Duodenal mucosa (tissue), 2 donors: ENCODE measurements around the gene TAAR9.

Experiments
- H3K27ac ChIP-seq: one replicate; pipeline ENCODE4 v1.7.0; 2013; ENCODE audit warnings: low read depth, low read length
- H3K27me3 ChIP-seq, 2 donors: one replicate each; pipeline ENCODE4 v1.7.0; 2013; ENCODE audit warnings: low read length in 2 of 2, control low read depth in 1 of 2; ENCODE audit not compliant: insufficient read depth in 2 of 2, control insufficient read depth in 1 of 2
- H3K36me3 ChIP-seq, 2 donors: one replicate each; pipeline ENCODE4 v1.7.0; 2013; ENCODE audit warnings: low read length in 2 of 2, control low read depth in 1 of 2; ENCODE audit not compliant: insufficient read depth in 2 of 2, control insufficient read depth in 1 of 2
- H3K4me1 ChIP-seq, 2 donors: one replicate each; pipeline ENCODE4 v1.7.0; 2013; ENCODE audit warnings: low read length in 2 of 2, control low read depth in 1 of 2; ENCODE audit not compliant: insufficient read depth in 2 of 2, control insufficient read depth in 1 of 2
- H3K4me3 ChIP-seq, 2 donors: one replicate each; pipeline ENCODE4 v1.7.0; 2013; ENCODE audit warnings: low read length in 2 of 2, low read depth in 1 of 2
- H3K9ac ChIP-seq, 2 donors: one replicate each; pipeline ENCODE4 v1.7.0; 2013; ENCODE audit warnings: low read length in 2 of 2, low read depth in 1 of 2
- H3K9me3 ChIP-seq, 2 donors: one replicate each; pipeline ENCODE4 v1.7.0; 2013; ENCODE audit warnings: low read length in 2 of 2, control low read depth in 1 of 2; ENCODE audit not compliant: control insufficient read depth in 1 of 2

The TAAR9 gene

GRCh38 chr6:132499757-132500156 is 38.3 kb upstream of the TAAR9 start:
- Histone ChIP-seq H3K36me3 (peaks cover 13 to 22% of the 10 kb centered on the region in 2 donors), H3K9ac (no peak overlapping the region), H3K27ac (no peak overlapping the region), H3K27me3 (no peaks in the 10 kb centered on the region), H3K4me3 (no peak overlapping the region), H3K4me1 (peaks cover 3 to 15% of the 10 kb centered on the region in 2 donors), H3K9me3 (no peaks in the 10 kb centered on the region)

GRCh38 chr6:132504757-132505156 is 33.3 kb upstream of the TAAR9 start:
- H3K9me3 ChIP-seq: no peaks in the 10 kb centered on the region
- no peaks in the 10 kb centered on the region for H3K27me3 ChIP-seq
- H3K27ac ChIP-seq: no peak overlapping the region
- no peak overlapping the region for H3K4me3 ChIP-seq
- H3K36me3 ChIP-seq: peaks cover 10 to 22% of the 10 kb centered on the region in 2 donors
- H3K9ac ChIP-seq: no peak overlapping the region
- H3K4me1 ChIP-seq: peaks cover 20 to 22% of the 10 kb centered on the region in 2 donors

GRCh38 chr6:132505158-132505557 is 32.9 kb upstream of the TAAR9 start:
- H3K9me3 ChIP-seq: no peaks in the 10 kb centered on the region
- no peak overlapping the region for H3K4me3 ChIP-seq
- H3K27me3 ChIP-seq: no peaks in the 10 kb centered on the region
- H3K4me1 ChIP-seq: peaks cover 19 to 20% of the 10 kb centered on the region in 2 donors
- no peak overlapping the region for H3K9ac ChIP-seq
- no peak overlapping the region for H3K27ac ChIP-seq
- H3K36me3 ChIP-seq: peaks cover 10 to 22% of the 10 kb centered on the region in 2 donors

- H3K9me3 ChIP-seq: no peaks in the 10 kb centered on the region
- H3K4me1 ChIP-seq: peaks cover 30 to 31% of the 10 kb centered on the region in 2 donors
- H3K36me3 ChIP-seq: peaks cover 7 to 13% of the 10 kb centered on the region in 2 donors
- H3K4me3 ChIP-seq: no peak overlapping the region
- no peaks in the 10 kb centered on the region for H3K27me3 ChIP-seq
- no peak overlapping the region for H3K27ac ChIP-seq
- no peak overlapping the region for H3K9ac ChIP-seq
These were observed 31.6 kb upstream of the TAAR9 start for GRCh38 chr6:132506461-132506860.

- Histone ChIP-seq H3K27ac (no peak overlapping the region), H3K9me3 (no peaks in the 10 kb centered on the region), H3K4me1 (peaks cover 35 to 38% of the 10 kb centered on the region in 2 donors), H3K4me3 (peak overlapping the region in 1 of 2 donors; percentile 25), H3K36me3 (peaks cover under 1 to 6% of the 10 kb centered on the region in 2 donors), H3K9ac (no peak overlapping the region), H3K27me3 (no peaks in the 10 kb centered on the region)
These were observed 30.9 kb upstream of the TAAR9 start for GRCh38 chr6:132506869-132507808.

- H3K4me1 ChIP-seq: peaks cover 35 to 37% of the 10 kb centered on the region in 2 donors
- H3K9ac ChIP-seq: peak overlapping the region; percentile 16 to 84
- H3K36me3 ChIP-seq: no peaks in the 10 kb centered on the region
- H3K4me3 ChIP-seq: peak overlapping the region; percentile 90 to 94
- peak overlapping the region; percentile 7 for H3K27ac ChIP-seq
- H3K9me3 ChIP-seq: no peaks in the 10 kb centered on the region
- H3K27me3 ChIP-seq: no peaks in the 10 kb centered on the region
These were observed 26.8 kb upstream of the TAAR9 start for GRCh38 chr6:132511210-132511830.

GRCh38 chr6:132511831-132512220 is 26.3 kb upstream of the TAAR9 start:
- Histone ChIP-seq H3K27me3 (no peaks in the 10 kb centered on the region), H3K9me3 (no peaks in the 10 kb centered on the region), H3K36me3 (no peaks in the 10 kb centered on the region), H3K9ac (peak overlapping the region; percentile 16 to 84), H3K4me3 (peak overlapping the region; percentile 90 to 94), H3K4me1 (peaks cover 35% of the 10 kb centered on the region in 2 donors), H3K27ac (peak overlapping the region; percentile 81)

GRCh38 chr6:132512342-132512637 is 25.8 kb upstream of the TAAR9 start:
- Histone ChIP-seq H3K9ac (peak overlapping the region; percentile 84), H3K4me3 (peak overlapping the region; percentile 90 to 94), H3K27me3 (no peaks in the 10 kb centered on the region), H3K4me1 (peaks cover 34 to 35% of the 10 kb centered on the region in 2 donors), H3K9me3 (no peaks in the 10 kb centered on the region), H3K36me3 (no peaks in the 10 kb centered on the region), H3K27ac (peak overlapping the region; percentile 81)

- Histone ChIP-seq H3K9me3 (no peaks in the 10 kb centered on the region), H3K36me3 (no peaks in the 10 kb centered on the region), H3K4me3 (peak within 1 kb of the TSS; percentile 90 to 94), H3K4me1 (peaks cover 28 to 30% of the 10 kb centered on the region in 2 donors), H3K9ac (peak within 1 kb of the TSS; percentile 84), H3K27ac (peak within 1 kb of the TSS; percentile 81), H3K27me3 (no peaks in the 10 kb centered on the region)
These were observed 25.1 kb upstream of the TAAR9 start, which contains the start of gene STX7 for GRCh38 chr6:132512638-132513632. STX7 (minus strand) TSS chr6:132513116; CDS start chr6:132503530, 9,586 bp downstream.
